Esophagus muscularis mucosa (tissue), 4 donors: Measurements from ENCODE around the gene CERCAM.

Experiments
- EP300 ChIP-seq: sonication (generic); formaldehyde crosslinking; IDR thresholded peaks from one replicate; pipeline ENCODE4 v1.6.1; 2017; ENCODE audit warnings: antibody characterized with exemption
- POLR2AphosphoS5 ChIP-seq, 2 donors: sonication (generic); formaldehyde crosslinking; IDR thresholded peaks; one replicate each; pipeline ENCODE4 v1.6.1; 2017; ENCODE audit warnings: antibody characterized with exemption in 2 of 2
- TF ChIP-seq, protein P1 (sequence below), 3 experiments: fragments of 200-600 bp in 2 of 3; fragments of 450-650 bp in 1 of 3; sonication (generic) in 2 of 3; IDR thresholded peaks; one replicate each; pipeline ENCODE4 v1.5.1; 2017 to 2019; ENCODE audit warnings: antibody characterized with exemption in 3 of 3, mild to moderate bottlenecking in 2 of 3, moderate library complexity in 1 of 3

DNA sequence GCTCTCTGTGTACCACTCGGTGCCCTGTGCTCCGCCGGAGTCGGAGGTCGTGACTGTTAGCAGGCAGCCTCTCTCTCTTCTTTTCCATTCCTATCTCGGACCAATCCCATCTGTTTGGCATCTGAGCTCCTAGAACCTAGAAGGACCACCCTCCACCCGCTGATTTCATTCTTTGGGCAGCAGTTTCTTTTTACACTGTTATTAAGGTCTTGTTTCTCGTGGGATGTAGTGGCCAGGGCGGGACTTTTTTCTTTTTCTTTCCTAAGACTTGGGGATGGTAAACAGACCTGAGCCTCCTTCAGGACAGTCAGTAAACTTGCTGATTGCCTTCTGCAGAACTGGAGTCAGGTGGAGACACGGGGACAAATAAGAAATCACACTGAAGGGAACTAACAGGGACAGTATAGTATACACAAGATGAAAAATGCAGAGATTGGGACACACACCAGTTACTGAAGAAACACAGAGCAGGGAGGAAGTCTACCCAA, 49.0 kb upstream of the CERCAM start:
- TF ChIP-seq, protein P1, sequence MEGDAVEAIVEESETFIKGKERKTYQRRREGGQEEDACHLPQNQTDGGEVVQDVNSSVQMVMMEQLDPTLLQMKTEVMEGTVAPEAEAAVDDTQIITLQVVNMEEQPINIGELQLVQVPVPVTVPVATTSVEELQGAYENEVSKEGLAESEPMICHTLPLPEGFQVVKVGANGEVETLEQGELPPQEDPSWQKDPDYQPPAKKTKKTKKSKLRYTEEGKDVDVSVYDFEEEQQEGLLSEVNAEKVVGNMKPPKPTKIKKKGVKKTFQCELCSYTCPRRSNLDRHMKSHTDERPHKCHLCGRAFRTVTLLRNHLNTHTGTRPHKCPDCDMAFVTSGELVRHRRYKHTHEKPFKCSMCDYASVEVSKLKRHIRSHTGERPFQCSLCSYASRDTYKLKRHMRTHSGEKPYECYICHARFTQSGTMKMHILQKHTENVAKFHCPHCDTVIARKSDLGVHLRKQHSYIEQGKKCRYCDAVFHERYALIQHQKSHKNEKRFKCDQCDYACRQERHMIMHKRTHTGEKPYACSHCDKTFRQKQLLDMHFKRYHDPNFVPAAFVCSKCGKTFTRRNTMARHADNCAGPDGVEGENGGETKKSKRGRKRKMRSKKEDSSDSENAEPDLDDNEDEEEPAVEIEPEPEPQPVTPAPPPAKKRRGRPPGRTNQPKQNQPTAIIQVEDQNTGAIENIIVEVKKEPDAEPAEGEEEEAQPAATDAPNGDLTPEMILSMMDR (IDR thresholded peaks at IDR 0.05), result no peak
- TF ChIP-seq EP300, result no peak
- TF ChIP-seq POLR2AphosphoS5 (IDR thresholded peaks at IDR 0.05), result no peak
